ENCODE results near the gene NOTCH4. TPM values are rescaled to one million over a fixed set of nuclear protein-coding genes. Genes with fewer than 3 reads are reported as not detected.
A peak's percentile ranks its signal among the peaks of the same experiment; 100 is the strongest.

Gene NOTCH4
- total and polyA plus RNA-seq, 2 donors (not counting 3 experiments of a cell fraction or from before 2014, with no cell fraction given) = 41.7 to 114 TPM

DNA sequence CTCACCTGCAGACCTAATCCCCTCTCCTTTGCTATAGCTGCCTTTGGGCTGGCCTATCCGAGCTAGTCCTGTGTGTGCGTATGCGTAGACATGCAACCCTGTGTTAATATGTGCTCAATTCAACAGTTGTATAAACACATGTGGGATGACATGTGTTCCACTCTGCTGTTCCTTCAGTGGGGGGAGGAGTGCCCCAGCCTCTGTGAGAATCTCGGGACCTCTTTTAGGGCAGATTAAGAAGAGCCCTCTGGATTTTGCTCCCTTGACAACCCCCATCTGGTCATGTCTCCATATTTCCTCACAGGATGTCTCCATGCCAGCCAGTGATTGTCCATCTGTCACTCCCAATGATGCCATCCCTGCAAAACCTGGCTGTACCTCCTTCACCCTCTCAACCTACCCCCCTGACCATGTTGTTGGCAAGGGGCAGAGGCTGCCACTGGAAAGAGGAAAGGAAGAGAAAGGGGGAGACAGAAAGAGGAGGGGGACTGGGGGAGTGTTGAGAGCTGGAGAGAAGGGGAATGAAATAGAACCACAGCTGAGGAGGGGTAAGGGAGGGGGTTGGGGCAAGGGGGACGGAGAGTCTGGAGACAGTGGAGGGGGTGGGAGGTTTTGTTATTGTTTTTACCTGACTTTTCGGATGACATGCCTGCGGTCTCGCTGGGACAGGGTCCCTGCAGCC, 72.5 kb downstream of the NOTCH4 start:
- no peaks in the 10 kb centered on the region for H3K9me1 ChIP-seq (replicated peaks; ENCODE audit: control insufficient read depth, extremely low read depth, insufficient read depth, low read length)
- ChIA-PET POLR2A (no interaction called here), CTCF (interaction anchor here (1.0 kb wide), 1 partner anchor 46 kb away, joined by 3 read pairs; no protein-coding TSS in a partner anchor)
- H3K4me3 ChIP-seq (replicated peaks in 1 of 3; ENCODE audit: insufficient read depth in 1 of 3, low read depth in 1 of 3, low read length in 3 of 3) = peak overlapping the region in 1 of 3 experiments; percentile 15
- intact Hi-C loops (cut with micrococcal nuclease) = no loop called here
- H3K79me2 ChIP-seq (ENCODE audit: control insufficient read depth, insufficient read depth, low read length) = peaks cover 4% of the 10 kb centered on the region
- no peak for DNase-seq (ENCODE audit: low read depth, low spot score)
- peaks cover 20 to 21% of the 10 kb centered on the region in 2 experiments for H3K27me3 ChIP-seq (ENCODE audit: control insufficient read depth in 2 of 2, insufficient read depth in 2 of 2, low read length in 2 of 2)
- no peak overlapping the region for H2AFZ ChIP-seq (ENCODE audit: low read depth, low read length)
- FAIRE-seq = no peak
- no peak overlapping the region for H3K9ac ChIP-seq (replicated peaks; ENCODE audit: extremely low read depth, insufficient read depth, low read length)
- no peaks in the 10 kb centered on the region for H4K20me1 ChIP-seq (replicated peaks; ENCODE audit: control insufficient read depth, extremely low read depth, insufficient read depth, low read length)
- TF ChIP-seq JUN (IDR thresholded peaks at IDR 0.05; ENCODE audit: borderline replicate concordance, insufficient read depth, insufficient read length, low read depth) (no peak), POLR2A (IDR thresholded peaks at IDR 0.05; ENCODE audit: low read depth, low read length) (no peak), EZH2 (IDR thresholded peaks at IDR 0.05; ENCODE audit: borderline replicate concordance, low read depth, low read length, severe bottlenecking) (no peak), POLR2AphosphoS5 (IDR thresholded peaks at IDR 0.05; ENCODE audit: insufficient read depth, low read depth, low read length) (no peak)
- TF ChIP-seq, protein P1, sequence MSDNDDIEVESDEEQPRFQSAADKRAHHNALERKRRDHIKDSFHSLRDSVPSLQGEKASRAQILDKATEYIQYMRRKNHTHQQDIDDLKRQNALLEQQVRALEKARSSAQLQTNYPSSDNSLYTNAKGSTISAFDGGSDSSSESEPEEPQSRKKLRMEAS (IDR thresholded peaks at IDR 0.05; ENCODE audit: insufficient read depth, insufficient read length) = no peak
- TF ChIP-seq, protein P2, sequence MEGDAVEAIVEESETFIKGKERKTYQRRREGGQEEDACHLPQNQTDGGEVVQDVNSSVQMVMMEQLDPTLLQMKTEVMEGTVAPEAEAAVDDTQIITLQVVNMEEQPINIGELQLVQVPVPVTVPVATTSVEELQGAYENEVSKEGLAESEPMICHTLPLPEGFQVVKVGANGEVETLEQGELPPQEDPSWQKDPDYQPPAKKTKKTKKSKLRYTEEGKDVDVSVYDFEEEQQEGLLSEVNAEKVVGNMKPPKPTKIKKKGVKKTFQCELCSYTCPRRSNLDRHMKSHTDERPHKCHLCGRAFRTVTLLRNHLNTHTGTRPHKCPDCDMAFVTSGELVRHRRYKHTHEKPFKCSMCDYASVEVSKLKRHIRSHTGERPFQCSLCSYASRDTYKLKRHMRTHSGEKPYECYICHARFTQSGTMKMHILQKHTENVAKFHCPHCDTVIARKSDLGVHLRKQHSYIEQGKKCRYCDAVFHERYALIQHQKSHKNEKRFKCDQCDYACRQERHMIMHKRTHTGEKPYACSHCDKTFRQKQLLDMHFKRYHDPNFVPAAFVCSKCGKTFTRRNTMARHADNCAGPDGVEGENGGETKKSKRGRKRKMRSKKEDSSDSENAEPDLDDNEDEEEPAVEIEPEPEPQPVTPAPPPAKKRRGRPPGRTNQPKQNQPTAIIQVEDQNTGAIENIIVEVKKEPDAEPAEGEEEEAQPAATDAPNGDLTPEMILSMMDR (IDR thresholded peaks at IDR 0.05; ENCODE audit: extremely low read depth in 1 of 2, insufficient read depth in 1 of 2, low read depth in 1 of 2, low read length in 2 of 2) = no peak
- no peak overlapping the region for H3K27ac ChIP-seq (ENCODE audit: insufficient read depth, low read depth, low read length)
- no peak overlapping the region for H3K4me2 ChIP-seq (ENCODE audit: insufficient read depth, low read length)
- peaks cover 24% of the 10 kb centered on the region for H3K4me1 ChIP-seq (ENCODE audit: control insufficient read depth, extremely low read depth, insufficient read depth, low read length)
- no peaks in the 10 kb centered on the region for H3K36me3 ChIP-seq (ENCODE audit: control insufficient read depth in 2 of 2, extremely low read depth in 1 of 2, insufficient read depth in 2 of 2, low read length in 2 of 2)
- dilution Hi-C loops (cut with MboI; ENCODE audit: extremely low pct_ligation_motif_present, low sequenced_read_pairs) = no loop called here
- no peaks in the 10 kb centered on the region for H3K9me3 ChIP-seq (replicated peaks; ENCODE audit: control insufficient read depth, insufficient read depth, low read length)
- no TSS peak for BruUV-seq (replicated peaks)

Data from endothelial cell of umbilical vein (primary cell).